ENCODE measurements around the gene AGAP5. TPM values are rescaled to one million over a fixed set of nuclear protein-coding genes. Genes with fewer than 3 reads are reported as not detected.
"Not testable (repeated sequence)": the region's sequence is repeated elsewhere in the genome, so short reads cannot be mapped to it uniquely, and the experiment has no call there.

The AGAP5 gene
- total and polyA plus RNA-seq, 2 donors (not counting 1 experiment from before 2014, with no cell fraction given) = 11.5 to 12.9 TPM

DNA sequence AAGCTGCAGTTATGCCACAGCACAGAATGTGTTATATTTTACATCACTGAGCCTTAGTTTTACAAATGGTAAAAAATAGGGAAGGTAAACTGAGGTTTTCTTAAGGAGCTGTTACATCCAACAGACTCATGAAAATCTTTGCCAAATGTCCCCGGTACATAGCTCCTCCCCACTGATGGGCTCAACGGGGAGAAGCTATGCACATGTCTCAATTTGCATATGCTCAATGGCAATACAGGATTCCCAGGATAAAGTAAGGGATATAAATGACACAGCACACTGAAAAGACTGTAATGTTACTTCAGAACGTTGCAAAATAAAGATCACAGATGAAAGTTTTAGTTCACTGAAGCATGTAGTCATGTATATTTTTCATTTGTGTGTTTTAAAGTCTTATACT is 16.6 kb upstream of the AGAP5 start:
- H3K27ac ChIP-seq (ENCODE audit: low read length in 2 of 2); H3K9me3 Mint-ChIP-seq (ENCODE audit: insufficient read depth); intact Hi-C loops (cut with micrococcal nuclease); H3K4me2 ChIP-seq (replicated peaks; ENCODE audit: low read depth, low read length, poor library complexity, severe bottlenecking); H3K4me1 ChIP-seq (ENCODE audit: control insufficient read depth in 2 of 2, insufficient read depth in 2 of 2, low read length in 2 of 2); H3K27ac Mint-ChIP-seq; CTCF ChIA-PET; ATAC-seq (ENCODE audit: low read depth); POLR2A ChIA-PET; H2AFZ ChIP-seq (ENCODE audit: insufficient read depth, low read depth, low read length, poor library complexity, severe bottlenecking); H3K4me3 ChIP-seq (ENCODE audit: control extremely low read depth in 1 of 5, extremely low read depth in 1 of 5, insufficient read depth in 1 of 5, low read depth in 2 of 5, low read length in 4 of 5); H3K27me3 Mint-ChIP-seq; H3K9me3 ChIP-seq (ENCODE audit: control extremely low read depth in 1 of 3, control insufficient read depth in 2 of 3, insufficient read depth in 1 of 3, low read length in 2 of 3); H3K27me3 ChIP-seq (replicated peaks in 1 of 4; ENCODE audit: control extremely low read depth in 1 of 4, control insufficient read depth in 3 of 4, insufficient read depth in 4 of 4, low read length in 3 of 4); H3K79me2 ChIP-seq (ENCODE audit: control insufficient read depth, insufficient read depth, low read length); H3K9ac ChIP-seq (ENCODE audit: low read length); H3K4me3 Mint-ChIP-seq; DNase-seq; H4K20me1 ChIP-seq (ENCODE audit: control insufficient read depth, insufficient read depth, low read length, poor library complexity, severe bottlenecking): not testable (repeated sequence)
- WGBS (ENCODE audit: insufficient coverage) = no CpG with 5 or more reads among the region's 3 CpGs
- peaks cover 6 to 31% of the 10 kb centered on the region in 2 experiments for H3K36me3 ChIP-seq (replicated peaks in 1 of 2; ENCODE audit: control extremely low read depth in 1 of 2, control insufficient read depth in 1 of 2, extremely low read depth in 1 of 2, insufficient read depth in 2 of 2, low read length in 1 of 2)
- peaks cover 10% of the 10 kb centered on the region for H3K4me1 Mint-ChIP-seq

GRCh38 chr10:73713912-73714311 is 16.0 kb upstream of the AGAP5 start:
- H3K9ac ChIP-seq (ENCODE audit: low read length); H3K27me3 ChIP-seq (replicated peaks in 1 of 4; ENCODE audit: control extremely low read depth in 1 of 4, control insufficient read depth in 3 of 4, insufficient read depth in 4 of 4, low read length in 3 of 4); H3K79me2 ChIP-seq (ENCODE audit: control insufficient read depth, insufficient read depth, low read length); H3K4me2 ChIP-seq (replicated peaks; ENCODE audit: low read depth, low read length, poor library complexity, severe bottlenecking); H3K4me1 ChIP-seq (ENCODE audit: control insufficient read depth in 2 of 2, insufficient read depth in 2 of 2, low read length in 2 of 2); CTCF ChIA-PET; H3K27ac Mint-ChIP-seq; ATAC-seq (ENCODE audit: low read depth); H3K9me3 Mint-ChIP-seq (ENCODE audit: insufficient read depth); H3K4me3 Mint-ChIP-seq; POLR2A ChIA-PET; H4K20me1 ChIP-seq (ENCODE audit: control insufficient read depth, insufficient read depth, low read length, poor library complexity, severe bottlenecking); intact Hi-C loops (cut with micrococcal nuclease); H2AFZ ChIP-seq (ENCODE audit: insufficient read depth, low read depth, low read length, poor library complexity, severe bottlenecking); DNase-seq; H3K4me3 ChIP-seq (ENCODE audit: control extremely low read depth in 1 of 5, extremely low read depth in 1 of 5, insufficient read depth in 1 of 5, low read depth in 2 of 5, low read length in 4 of 5); H3K9me3 ChIP-seq (ENCODE audit: control extremely low read depth in 1 of 3, control insufficient read depth in 2 of 3, insufficient read depth in 1 of 3, low read length in 2 of 3); H3K27ac ChIP-seq (ENCODE audit: low read length in 2 of 2); H3K27me3 Mint-ChIP-seq: not testable (repeated sequence)
- peaks cover 6 to 31% of the 10 kb centered on the region in 2 experiments for H3K36me3 ChIP-seq (replicated peaks in 1 of 2; ENCODE audit: control extremely low read depth in 1 of 2, control insufficient read depth in 1 of 2, extremely low read depth in 1 of 2, insufficient read depth in 2 of 2, low read length in 1 of 2)
- peaks cover 10% of the 10 kb centered on the region for H3K4me1 Mint-ChIP-seq
- WGBS (ENCODE audit: insufficient coverage) = no CpG with 5 or more reads among the region's 3 CpGs

GRCh38 chr10:73711683-73712082 is 13.8 kb upstream of the AGAP5 start:
- DNase-seq; intact Hi-C loops (cut with micrococcal nuclease); H3K4me1 ChIP-seq (ENCODE audit: control insufficient read depth in 2 of 2, insufficient read depth in 2 of 2, low read length in 2 of 2); H3K27ac Mint-ChIP-seq; H3K4me3 ChIP-seq (ENCODE audit: control extremely low read depth in 1 of 5, extremely low read depth in 1 of 5, insufficient read depth in 1 of 5, low read depth in 2 of 5, low read length in 4 of 5); ATAC-seq (ENCODE audit: low read depth); H3K9ac ChIP-seq (ENCODE audit: low read length); H3K27me3 ChIP-seq (replicated peaks in 1 of 4; ENCODE audit: control extremely low read depth in 1 of 4, control insufficient read depth in 3 of 4, insufficient read depth in 4 of 4, low read length in 3 of 4); H3K79me2 ChIP-seq (ENCODE audit: control insufficient read depth, insufficient read depth, low read length); CTCF ChIA-PET; H3K4me2 ChIP-seq (replicated peaks; ENCODE audit: low read depth, low read length, poor library complexity, severe bottlenecking); H3K9me3 ChIP-seq (ENCODE audit: control extremely low read depth in 1 of 3, control insufficient read depth in 2 of 3, insufficient read depth in 1 of 3, low read length in 2 of 3); H3K4me1 Mint-ChIP-seq; POLR2A ChIA-PET; H4K20me1 ChIP-seq (ENCODE audit: control insufficient read depth, insufficient read depth, low read length, poor library complexity, severe bottlenecking); H3K27me3 Mint-ChIP-seq; H3K4me3 Mint-ChIP-seq; H3K27ac ChIP-seq (ENCODE audit: low read length in 2 of 2); H3K9me3 Mint-ChIP-seq (ENCODE audit: insufficient read depth); H2AFZ ChIP-seq (ENCODE audit: insufficient read depth, low read depth, low read length, poor library complexity, severe bottlenecking): not testable (repeated sequence)
- WGBS (ENCODE audit: insufficient coverage) = no CpG with 5 or more reads among the region's 5 CpGs
- peaks cover 6 to 18% of the 10 kb centered on the region in 2 experiments for H3K36me3 ChIP-seq (replicated peaks in 1 of 2; ENCODE audit: control extremely low read depth in 1 of 2, control insufficient read depth in 1 of 2, extremely low read depth in 1 of 2, insufficient read depth in 2 of 2, low read length in 1 of 2)

GRCh38 chr10:73708122-73708521 is 10.2 kb upstream of the AGAP5 start:
- H3K4me1 ChIP-seq (ENCODE audit: control insufficient read depth in 2 of 2, insufficient read depth in 2 of 2, low read length in 2 of 2); H3K36me3 ChIP-seq (replicated peaks in 1 of 2; ENCODE audit: control extremely low read depth in 1 of 2, control insufficient read depth in 1 of 2, extremely low read depth in 1 of 2, insufficient read depth in 2 of 2, low read length in 1 of 2); H3K27me3 Mint-ChIP-seq; H3K9me3 Mint-ChIP-seq (ENCODE audit: insufficient read depth); H3K4me2 ChIP-seq (replicated peaks; ENCODE audit: low read depth, low read length, poor library complexity, severe bottlenecking); H3K79me2 ChIP-seq (ENCODE audit: control insufficient read depth, insufficient read depth, low read length); DNase-seq; H3K4me3 ChIP-seq (ENCODE audit: control extremely low read depth in 1 of 5, extremely low read depth in 1 of 5, insufficient read depth in 1 of 5, low read depth in 2 of 5, low read length in 4 of 5); H3K4me3 Mint-ChIP-seq; H3K27me3 ChIP-seq (replicated peaks in 1 of 4; ENCODE audit: control extremely low read depth in 1 of 4, control insufficient read depth in 3 of 4, insufficient read depth in 4 of 4, low read length in 3 of 4); H3K4me1 Mint-ChIP-seq; H3K27ac Mint-ChIP-seq; H2AFZ ChIP-seq (ENCODE audit: insufficient read depth, low read depth, low read length, poor library complexity, severe bottlenecking); POLR2A ChIA-PET; H3K9ac ChIP-seq (ENCODE audit: low read length); H4K20me1 ChIP-seq (ENCODE audit: control insufficient read depth, insufficient read depth, low read length, poor library complexity, severe bottlenecking); H3K27ac ChIP-seq (ENCODE audit: low read length in 2 of 2); CTCF ChIA-PET; intact Hi-C loops (cut with micrococcal nuclease); H3K9me3 ChIP-seq (ENCODE audit: control extremely low read depth in 1 of 3, control insufficient read depth in 2 of 3, insufficient read depth in 1 of 3, low read length in 2 of 3); ATAC-seq (ENCODE audit: low read depth): not testable (repeated sequence)
- 89% methylated on average over 1 of the region's 1 CpG for WGBS (ENCODE audit: insufficient coverage)

All from B cell (primary cell).